HCT116 (cell line): ENCODE results near the gene CDH13. TPM values are rescaled to one million over a fixed set of nuclear protein-coding genes. Genes with fewer than 3 reads are reported as not detected.

Source experiments
- ATAC-seq: fragments of 200-7000 bp; cut with Tn5 transposase; 2 replicates; pipeline ENCODE4 v1.9.1; 2020; ENCODE audit warnings: mild to moderate bottlenecking, moderate library complexity
- BruUV-seq: library from RNA; stranded (reverse); fragments of 400-500 nt; replicated peaks from 2 replicates; lab custom pipeline; 2021; lab: Mats Ljungman, UMichigan
- CTCF ChIA-PET: fragments of 300-600 bp; sonication (Branson Sonifier 250); formaldehyde crosslinking; loops from one replicate; lab custom pipeline; 2021; ENCODE audit warnings: antibody characterized with exemption; lab: Charles Lee
- POLR2A ChIA-PET: fragments of 300-600, 350-600 bp; sonication (Branson Sonifier 250); formaldehyde crosslinking; loops from one replicate; lab custom pipeline; 2021; ENCODE audit warnings: antibody characterized with exemption; lab: Charles Lee
- RAD21 ChIA-PET, 2 experiments: fragments of 300-600 bp; sonication (Branson Sonifier 250); formaldehyde crosslinking; loops; one replicate each; lab custom pipeline; 2023; ENCODE audit warnings: low total read pairs in 2 of 2; ENCODE audit not compliant: uncharacterized antibody in 2 of 2, unreplicated experiment in 2 of 2, low non-redundant PET in 1 of 2; lab: Charles Lee
- DNase-seq: peaks from one replicate; pipeline ENCODE4 v3.0.0-alpha.2; 2010; ENCODE audit warnings: low read depth, low spot score
- H2AFZ ChIP-seq: fragments of 200-600 bp; shearing (Covaris generic), sonication (generic); 2 replicates; pipeline ENCODE4 v1.6.1; 2017; ENCODE audit warnings: low read depth, mixed run types, mixed read lengths, antibody characterized with exemption, low read length; ENCODE audit not compliant: poor library complexity, severe bottlenecking
- H3K27ac ChIP-seq: 2 replicates; pipeline ENCODE4 v1.5.1; 2012; ENCODE audit warnings: low read depth, low read length
- H3K27me3 ChIP-seq: fragments of 200-600 bp; sonication (generic); 2 replicates; pipeline ENCODE4 v1.6.1; 2016; ENCODE audit warnings: mixed run types, low read length, mixed read lengths; ENCODE audit not compliant: insufficient read depth
- H3K36me3 ChIP-seq, 2 experiments: fragments of 200-500 bp in 1 of 2; fragments of 200-600 bp in 1 of 2; sonication (Bioruptor generic) in 1 of 2; sonication (generic) in 1 of 2; 2 replicates each; pipeline versions ENCODE4 v1.5.1 to v1.6.1; 2014 to 2016; ENCODE audit warnings: low read length in 2 of 2, inconsistent platforms in 1 of 2, mixed read lengths in 1 of 2, mixed run types in 1 of 2; ENCODE audit not compliant: insufficient read depth in 2 of 2, control insufficient read depth in 1 of 2
- H3K4me1 ChIP-seq, 2 experiments: fragments of 200-600 bp in 1 of 2; sonication (generic) in 1 of 2; 2 replicates each; pipeline versions ENCODE4 v1.5.1 to v1.6.1; 2012 to 2017; ENCODE audit warnings: low read length in 2 of 2, inconsistent platforms in 1 of 2, mild to moderate bottlenecking in 1 of 2, mixed read lengths in 1 of 2, mixed run types in 1 of 2, moderate library complexity in 1 of 2; ENCODE audit not compliant: insufficient read depth in 2 of 2, control insufficient read depth in 1 of 2
- H3K4me2 ChIP-seq: fragments of 200-600 bp; sonication (generic); 2 replicates; pipeline ENCODE4 v1.6.1; 2017; ENCODE audit warnings: mixed run types, low read length, mixed read lengths
- H3K4me3 ChIP-seq, 2 experiments: fragments of 200-600 bp in 1 of 2; sonication (generic) in 1 of 2; replicated peaks in 1 of 2; 2 replicates each; pipeline ENCODE4 v1.5.1; 2011 to 2016; ENCODE audit warnings: low read length in 2 of 2, control low read depth in 1 of 2, low read depth in 1 of 2, mild to moderate bottlenecking in 1 of 2, mixed read lengths in 1 of 2, mixed run types in 1 of 2
- H3K79me2 ChIP-seq: fragments of 200-600 bp; sonication (generic); 2 replicates; pipeline ENCODE4 v1.6.1; 2017; ENCODE audit warnings: mild to moderate bottlenecking, mixed run types, low read length, moderate library complexity, mixed read lengths; ENCODE audit not compliant: insufficient read depth
- H3K9ac ChIP-seq: fragments of 200-600 bp; sonication (generic); 2 replicates; pipeline ENCODE4 v1.6.1; 2016; ENCODE audit warnings: low read length, mixed read lengths
- H3K9me2 ChIP-seq: fragments of 200-600 bp; sonication (generic), shearing (Covaris generic); 2 replicates; pipeline ENCODE4 v1.6.1; 2017; ENCODE audit warnings: mixed run types, mild to moderate bottlenecking, moderate library complexity; ENCODE audit not compliant: insufficient read depth
- H3K9me3 ChIP-seq, 2 experiments: fragments of 200-500 bp in 1 of 2; fragments of 200-600 bp in 1 of 2; sonication (Bioruptor generic) in 1 of 2; sonication (generic) in 1 of 2; 2 replicates each; pipeline ENCODE4 v1.6.1; 2014 to 2017; ENCODE audit warnings: low read length in 2 of 2, mixed read lengths in 2 of 2, inconsistent platforms in 1 of 2, low read depth in 1 of 2, mild to moderate bottlenecking in 1 of 2, mixed run types in 1 of 2, moderate library complexity in 1 of 2; ENCODE audit not compliant: control insufficient read depth in 1 of 2, insufficient read depth in 1 of 2
- H4K20me1 ChIP-seq: fragments of 200-600 bp; sonication (generic), shearing (Covaris generic); 2 replicates; pipeline ENCODE4 v1.6.1; 2017; ENCODE audit warnings: mixed run types, mild to moderate bottlenecking, moderate library complexity; ENCODE audit not compliant: insufficient read depth
- ATF3 ChIP-seq: IDR thresholded peaks from 2 replicates; pipeline ENCODE4 v1.6.1; 2012
- CEBPB ChIP-seq: IDR thresholded peaks from 2 replicates; pipeline ENCODE4 v1.6.1; 2012; ENCODE audit warnings: low read depth
- POLR2AphosphoS5 ChIP-seq: IDR thresholded peaks from 2 replicates; pipeline ENCODE4 v1.6.1; 2011; ENCODE audit warnings: mild to moderate bottlenecking, low read depth, low read length, moderate library complexity
- REST ChIP-seq: IDR thresholded peaks from 2 replicates; pipeline ENCODE4 v1.6.1; 2012; ENCODE audit warnings: low read depth
- SP1 ChIP-seq: IDR thresholded peaks from 2 replicates; pipeline ENCODE4 v1.6.1; 2012; ENCODE audit warnings: low read depth
- YY1 ChIP-seq: IDR thresholded peaks from 2 replicates; pipeline ENCODE4 v1.6.1; 2011; ENCODE audit warnings: low read length, low read depth, moderate library complexity, mild to moderate bottlenecking; ENCODE audit not compliant: insufficient replicate concordance; ENCODE audit errors: extremely low read depth
- ZNF274 ChIP-seq: fragments of 200-500 bp; sonication (Bioruptor generic); IDR thresholded peaks from 2 replicates; pipeline ENCODE4 v1.6.1; 2014; ENCODE audit warnings: mild to moderate bottlenecking, low read depth, low read length, inconsistent platforms
- intact Hi-C: fragments of 100-400 bp; cut with micrococcal nuclease; formaldehyde crosslinking; loops from 2 replicates; pipeline ENCODE4 v1.10.0; 2022
- total RNA-seq: library from RNA; stranded (reverse); gene quantifications from one replicate; pipeline ENCODE4 v1.2.1, GENCODE V29; 2021; ENCODE audit not compliant: unreplicated experiment

The CDH13 gene
- total RNA-seq, 1 experiment from 2014 or later = not detected

GRCh38 chr16:82716361-82716855 lies 89.6 kb downstream of the CDH13 start:
- Histone ChIP-seq H3K9me2 (no peaks in the 10 kb centered on the region), H3K27ac (no peak overlapping the region), H3K4me2 (no peak overlapping the region), H2AFZ (no peak overlapping the region), H3K4me3 (no peak overlapping the region), H3K9ac (no peak overlapping the region), H4K20me1 (no peaks in the 10 kb centered on the region), H3K4me1 (no peaks in the 10 kb centered on the region), H3K27me3 (peaks cover 38% of the 10 kb centered on the region), H3K36me3 (no peaks in the 10 kb centered on the region), H3K79me2 (no peaks in the 10 kb centered on the region), H3K9me3 (no peaks in the 10 kb centered on the region)
- POLR2A ChIA-PET = no interaction called here
- CTCF ChIA-PET = no interaction called here
- no peak for ATAC-seq
- no peak for TF ChIP-seq CEBPB
- no peak for TF ChIP-seq YY1
- TF ChIP-seq POLR2AphosphoS5 = no peak
- TF ChIP-seq REST = no peak
- TF ChIP-seq ATF3 = no peak
- TF ChIP-seq SP1 = no peak
- TF ChIP-seq ZNF274 = no peak
- BruUV-seq = no TSS peak
- RAD21 ChIA-PET = no interaction called here
- intact Hi-C loops = no loop called here
- no peak for DNase-seq
